Superior temporal gyrus (tissue), 1 donor: ENCODE data around the gene ZNF786.
"Not testable (repeated sequence)": the region's sequence is repeated elsewhere in the genome, so short reads cannot be mapped to it uniquely, and the experiment has no call there.

Experiments
- DNase-seq: peaks from one replicate; pipeline ENCODE4 v3.0.0-alpha.2; 2016; ENCODE audit errors: extremely low spot score

Gene ZNF786

GRCh38 chr7:149084407-149084806, 6.1 kb downstream of the ZNF786 start:
- DNase-seq: no peak

DNA sequence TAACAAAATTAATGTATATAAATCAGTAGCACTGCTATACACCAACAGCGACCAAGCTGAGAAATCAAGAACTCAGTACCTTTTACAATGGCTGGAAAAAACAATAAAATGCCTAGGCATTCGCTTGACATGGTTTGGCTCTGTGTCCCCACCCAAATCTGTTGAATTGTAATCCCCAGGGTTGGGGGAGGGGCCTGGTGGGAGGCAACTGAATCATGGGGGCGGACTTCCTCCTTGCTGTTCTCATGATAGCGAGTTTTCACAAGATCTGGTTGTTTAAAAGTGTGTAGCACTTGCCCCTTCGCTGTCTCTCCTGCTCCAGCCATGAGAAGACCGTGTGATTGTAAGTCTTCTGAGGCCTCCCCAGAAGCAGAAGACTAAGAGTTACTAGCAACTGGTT, 8.6 kb downstream of the ZNF786 start:
- no peak for DNase-seq

DNA sequence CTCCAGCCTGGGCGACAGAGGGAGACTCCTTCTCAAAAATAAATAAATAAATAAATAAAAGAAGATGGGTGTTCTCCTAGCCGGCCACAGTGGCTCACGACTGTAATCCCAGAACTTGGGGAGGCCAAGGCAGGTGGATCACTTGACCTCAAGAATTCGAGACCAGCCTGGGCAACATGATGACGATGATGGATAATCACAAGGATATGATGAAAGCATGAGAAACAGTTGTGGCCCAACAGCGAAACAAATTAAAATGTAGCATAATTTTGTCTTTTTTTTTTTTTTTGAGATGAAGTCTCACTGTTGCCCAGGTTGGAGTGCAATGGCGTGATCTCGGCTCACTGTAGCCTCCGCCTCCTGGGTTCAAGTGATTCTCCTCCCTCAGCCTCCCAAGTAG, 12.9 kb downstream of the ZNF786 start:
- DNase-seq: no peak

- no peak for DNase-seq
Measured at GRCh38 chr7:149075286-149075685, 15.2 kb downstream of the ZNF786 start.

- no peak for DNase-seq
Measured at GRCh38 chr7:149074116-149074885, 16.2 kb downstream of the ZNF786 start.

DNA sequence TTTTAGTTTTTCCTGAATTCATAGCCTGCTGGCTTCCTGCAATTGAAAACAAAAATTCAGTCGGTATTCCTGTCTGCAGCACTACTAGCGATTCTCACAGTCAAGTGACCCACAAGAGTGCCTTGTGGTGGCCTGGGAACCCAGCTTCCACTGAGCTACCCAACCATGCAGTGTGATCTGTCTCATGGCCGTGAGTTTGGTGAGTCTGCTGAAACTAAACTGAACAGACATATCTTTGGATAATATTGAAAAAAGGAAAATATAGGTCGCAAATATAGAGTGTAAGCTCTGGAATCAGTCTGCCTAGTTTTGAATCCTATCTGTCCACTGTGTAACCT, 18.1 kb downstream of the ZNF786 start:
- no peak for DNase-seq

DNA sequence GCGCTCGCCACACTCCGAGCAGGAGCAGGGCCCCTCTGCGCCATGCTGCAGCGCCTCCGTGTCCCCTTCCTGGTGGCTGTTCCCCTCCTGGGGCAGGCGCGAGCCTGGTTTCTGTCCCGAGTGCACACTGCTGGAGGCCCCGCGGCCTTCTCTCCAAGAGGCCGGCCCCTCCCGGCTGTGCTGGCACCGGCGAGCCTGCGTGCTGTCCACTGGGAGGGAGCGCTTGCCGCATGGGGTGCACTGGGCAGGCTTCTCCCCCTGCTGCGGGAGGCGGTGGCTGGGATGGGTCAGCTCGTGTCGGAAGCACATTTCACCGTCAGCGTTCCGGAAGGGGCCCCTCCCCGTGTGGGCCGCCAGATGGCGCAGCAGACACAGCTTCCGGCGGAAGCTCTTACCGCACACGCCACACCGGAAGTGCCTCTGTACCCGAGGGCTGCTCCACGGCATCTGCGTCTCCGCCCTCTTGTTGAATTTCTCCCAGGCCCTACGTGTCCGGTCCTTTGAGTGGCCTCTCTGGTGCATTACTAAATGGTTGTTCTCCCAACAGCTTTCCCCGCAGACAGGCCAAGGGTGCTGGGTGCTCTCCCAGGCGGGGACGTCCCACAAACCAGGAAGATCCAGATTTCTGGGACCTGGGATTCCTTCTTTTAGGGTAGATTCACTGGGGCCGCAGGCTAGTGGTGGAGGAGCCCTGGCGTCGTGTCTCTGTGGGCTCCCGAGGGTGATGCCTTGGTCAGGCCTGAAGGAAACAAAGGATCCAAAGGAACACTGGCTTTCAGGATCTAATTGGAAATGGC, 18.7 kb downstream of the ZNF786 start:
- no peak for DNase-seq

DNA sequence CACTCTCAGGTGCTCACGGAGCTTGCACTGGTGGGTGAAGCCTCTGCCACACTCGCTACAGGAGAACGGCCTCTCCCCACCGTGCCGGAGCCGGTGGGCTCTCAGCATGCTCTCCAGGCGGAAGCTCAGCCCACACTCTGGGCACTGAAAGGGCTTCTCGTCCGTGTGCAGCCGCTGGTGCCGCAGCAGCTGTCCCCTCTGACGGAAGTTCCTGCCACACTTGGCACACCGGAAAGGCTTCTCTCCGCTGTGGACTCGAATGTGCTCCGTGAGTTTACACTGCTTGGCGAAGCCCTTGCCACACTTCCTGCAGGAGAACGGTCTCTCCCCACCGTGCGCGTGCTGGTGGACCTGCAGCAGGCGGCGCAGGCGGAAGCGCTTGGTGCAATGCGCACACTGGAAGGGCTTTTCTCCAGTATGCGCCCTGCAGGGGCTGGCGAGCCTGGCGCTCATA, 19.3 kb downstream of the ZNF786 start:
- no peak for DNase-seq

DNA sequence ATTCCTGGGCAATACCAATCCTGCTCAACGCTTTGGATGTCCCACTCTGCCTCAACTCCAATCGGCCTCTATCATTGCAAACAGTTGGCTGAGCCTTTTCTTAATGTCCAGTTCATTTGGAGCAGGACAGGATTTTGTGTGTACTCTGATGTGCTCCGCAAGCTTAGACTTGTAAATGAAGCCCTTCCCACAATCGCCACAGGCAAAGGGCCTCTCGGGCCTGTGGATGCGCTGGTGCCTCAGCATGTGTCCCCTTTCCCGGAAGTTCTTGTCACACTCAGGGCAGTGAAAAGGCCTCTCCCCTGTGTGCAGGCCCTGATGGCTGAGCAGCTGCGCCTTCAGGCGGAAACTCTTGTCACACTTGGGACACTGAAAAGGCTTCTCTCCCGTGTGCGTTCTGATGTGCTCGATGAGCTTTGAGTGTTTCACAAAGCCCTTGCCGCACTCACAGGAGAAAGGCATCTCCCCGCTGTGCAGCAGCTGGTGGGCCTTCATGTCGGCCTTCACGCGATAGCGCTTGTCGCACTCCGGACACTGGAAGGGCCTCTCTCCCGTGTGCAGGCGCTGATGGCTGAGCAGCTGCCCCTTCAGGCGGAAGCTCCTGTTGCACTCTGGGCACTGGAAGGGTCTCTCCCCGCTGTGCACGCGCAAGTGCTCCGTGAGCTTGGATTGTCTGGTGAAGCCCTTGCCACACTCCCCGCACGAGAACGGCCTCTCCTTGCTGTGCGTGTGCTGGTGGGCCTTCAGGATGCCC, 20.0 kb downstream of the ZNF786 start:
- DNase-seq: no peak

DNA sequence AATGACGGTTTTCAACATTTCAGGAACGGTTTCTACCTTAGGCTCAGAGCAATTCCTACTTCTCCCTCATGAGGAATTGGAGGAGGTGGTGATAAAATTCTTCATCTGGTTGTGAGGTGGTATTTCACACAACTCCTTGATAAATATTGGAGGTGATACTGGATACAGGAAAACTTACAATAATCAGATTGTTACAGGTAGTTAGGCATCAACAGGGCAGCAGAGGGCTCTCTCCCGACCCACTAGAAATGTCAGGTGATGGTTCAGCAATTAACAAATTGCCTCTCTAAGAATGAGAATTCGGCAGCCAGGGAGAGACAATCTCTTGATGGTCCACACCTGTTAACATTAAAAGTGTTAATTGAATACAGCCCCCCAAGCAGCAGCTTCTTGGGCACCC, 22.6 kb downstream of the ZNF786 start:
- no peak for DNase-seq

- no peak for DNase-seq
Measured at GRCh38 chr7:149063476-149063875, 27.0 kb downstream of the ZNF786 start.

DNA sequence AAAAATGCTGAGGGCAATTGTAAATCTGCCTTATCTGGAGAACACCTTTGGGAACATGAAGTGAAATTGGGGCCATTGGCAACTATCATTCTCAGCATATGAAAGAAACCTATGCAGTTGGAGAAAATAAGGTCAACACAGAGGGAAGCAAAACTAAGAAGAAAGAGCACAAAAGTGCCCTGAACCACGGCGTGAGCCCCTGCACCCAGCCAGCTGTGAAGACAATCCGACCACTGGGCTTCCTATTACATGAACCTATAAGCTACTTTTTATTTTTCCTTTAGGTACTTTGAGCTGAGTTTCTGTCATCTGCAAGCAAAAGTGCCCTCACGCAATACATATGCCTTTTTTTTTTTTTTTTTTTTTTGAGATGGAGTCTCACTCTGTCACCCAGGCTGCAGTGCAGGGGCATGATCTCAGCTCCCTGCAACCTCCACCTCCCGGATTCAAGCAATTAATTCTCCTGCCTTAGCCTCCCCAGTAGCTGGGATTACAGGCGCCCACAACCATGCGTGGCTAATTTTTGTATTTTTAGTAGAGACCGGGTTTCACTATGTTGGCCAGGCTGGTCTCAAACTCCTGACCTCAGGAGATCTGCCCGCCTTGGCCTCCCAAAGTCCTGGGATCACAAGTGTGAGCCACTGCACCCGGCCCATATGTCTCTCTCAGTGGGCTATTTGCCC, 28.2 kb downstream of the ZNF786 start:
- DNase-seq: not testable (repeated sequence)

- no peak for DNase-seq
Measured at GRCh38 chr7:149060156-149060555, 30.4 kb downstream of the ZNF786 start.

GRCh38 chr7:149053885-149054284, 36.6 kb downstream of the ZNF786 start:
- no peak for DNase-seq

DNA sequence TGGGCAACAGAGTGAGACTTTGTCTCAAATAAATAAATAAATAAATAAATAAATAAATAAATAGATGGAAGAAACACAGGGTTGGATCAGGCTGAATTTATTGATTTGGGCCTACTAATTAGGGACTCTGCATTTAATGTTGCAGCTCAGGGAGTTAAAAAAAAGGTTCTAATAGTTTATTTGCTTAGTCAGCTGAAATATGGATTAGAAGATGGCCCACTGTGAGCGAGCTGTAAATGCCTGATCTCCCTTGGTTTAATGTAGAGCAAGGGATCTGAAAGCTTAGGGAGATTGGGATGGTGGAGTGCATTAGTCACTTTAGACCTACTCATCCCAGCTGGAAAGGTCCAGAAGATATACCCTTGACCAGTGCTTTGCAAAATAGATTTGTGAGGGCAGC, 37.1 kb downstream of the ZNF786 start:
- no peak for DNase-seq

- no peak for DNase-seq
Measured at GRCh38 chr7:149050941-149051340, 39.6 kb downstream of the ZNF786 start.

- no peak for DNase-seq
Measured at GRCh38 chr7:149048805-149049204, 41.7 kb downstream of the ZNF786 start.

DNA sequence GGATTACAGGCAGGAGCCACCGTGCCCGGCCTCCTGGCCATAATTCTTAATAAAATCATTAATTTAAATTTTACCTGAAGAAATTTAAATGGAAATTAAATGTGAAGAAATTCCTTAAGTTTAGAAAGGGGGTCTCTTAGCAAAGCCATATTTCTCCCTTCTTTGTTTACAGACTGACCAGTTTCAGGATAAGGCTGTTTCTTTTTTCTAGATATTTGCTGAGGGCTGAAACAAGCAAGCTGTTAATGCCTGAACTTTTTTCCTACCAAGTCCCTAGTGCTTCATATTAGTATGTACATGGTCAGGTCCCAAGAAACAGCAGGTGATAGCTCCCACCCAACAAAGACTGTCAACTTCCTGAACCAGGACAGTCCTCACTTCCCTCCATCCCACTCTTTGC, 44.1 kb downstream of the ZNF786 start:
- no peak for DNase-seq

GRCh38 chr7:149043936-149044335, 46.6 kb downstream of the ZNF786 start:
- DNase-seq: no peak

GRCh38 chr7:149041350-149041749, 49.2 kb downstream of the ZNF786 start:
- DNase-seq: no peak

- not testable (repeated sequence) for DNase-seq
Measured at GRCh38 chr7:149038641-149039040, 51.9 kb downstream of the ZNF786 start.

- DNase-seq: no peak
Measured at GRCh38 chr7:149036676-149037075, 53.8 kb downstream of the ZNF786 start.
